Endothelial cell of umbilical vein (primary cell): ENCODE results near the gene IL17RB. TPM values are rescaled to one million over a fixed set of nuclear protein-coding genes. Genes with fewer than 3 reads are reported as not detected.

Experiments
- BruUV-seq: library from RNA; stranded (reverse); fragments of 400-500 nt; replicated peaks from 2 replicates; lab custom pipeline; 2021; lab: Mats Ljungman, UMichigan
- CTCF ChIA-PET: fragments of 300-600, 350-600 bp; sonication (Branson Sonifier 250); formaldehyde crosslinking; loops from one replicate; lab custom pipeline; 2021; ENCODE audit warnings: antibody characterized with exemption, inconsistent platforms; lab: Charles Lee
- POLR2A ChIA-PET: fragments of 300-600, 350-600 bp; sonication (Branson Sonifier 250); formaldehyde crosslinking; loops from one replicate; lab custom pipeline; 2021; ENCODE audit warnings: antibody characterized with exemption, inconsistent platforms; lab: Charles Lee
- DNase-seq: peaks from one replicate; pipeline ENCODE4 v3.0.0-alpha.2; 2011; ENCODE audit warnings: low read depth, low spot score
- FAIRE-seq: peaks from 2 replicates; lab custom pipeline; 2011; peaks lifted over from hg19 to GRCh38; lab: Jason Lieb, UNC
- H2AFZ ChIP-seq: 2 replicates; pipeline ENCODE4 v1.6.0; 2012; ENCODE audit warnings: low read depth, low read length, control low read depth, inconsistent platforms
- H3K27ac ChIP-seq: 2 replicates; pipeline ENCODE4 v1.5.1; 2011; ENCODE audit warnings: low read depth, mild to moderate bottlenecking, control low read depth, low read length, moderate library complexity; ENCODE audit not compliant: insufficient read depth
- H3K27me3 ChIP-seq, 2 experiments: 2 replicates each; pipeline versions ENCODE4 v1.6.0 to v1.6.1; 2011; ENCODE audit warnings: low read length in 2 of 2, mixed read lengths in 1 of 2; ENCODE audit not compliant: control insufficient read depth in 2 of 2, insufficient read depth in 2 of 2
- H3K36me3 ChIP-seq, 2 experiments: 2 replicates in 1 of 2; 3 replicates in 1 of 2; pipeline ENCODE4 v1.5.1; 2011; ENCODE audit warnings: low read length in 2 of 2, mild to moderate bottlenecking in 1 of 2, moderate library complexity in 1 of 2; ENCODE audit not compliant: control insufficient read depth in 2 of 2, insufficient read depth in 2 of 2; ENCODE audit errors: extremely low read depth in 1 of 2
- H3K4me1 ChIP-seq: 3 replicates; pipeline ENCODE4 v1.5.1; 2011; ENCODE audit warnings: mild to moderate bottlenecking, low read length; ENCODE audit not compliant: control insufficient read depth, insufficient read depth; ENCODE audit errors: extremely low read depth
- H3K4me2 ChIP-seq: 2 replicates; pipeline ENCODE4 v1.6.1; 2011; ENCODE audit warnings: low read length, control low read depth, mixed read lengths; ENCODE audit not compliant: insufficient read depth
- H3K4me3 ChIP-seq, 3 experiments: fragments of 200-600 bp in 1 of 3; sonication (generic), shearing (Covaris generic) in 1 of 3; replicated peaks in 1 of 3; 2 replicates each; pipeline ENCODE4 v1.5.1; 2011 to 2016; ENCODE audit warnings: control low read depth in 3 of 3, low read length in 3 of 3, mild to moderate bottlenecking in 2 of 3, inconsistent platforms in 1 of 3, low read depth in 1 of 3, moderate library complexity in 1 of 3; ENCODE audit not compliant: insufficient read depth in 1 of 3
- H3K79me2 ChIP-seq: 2 replicates; pipeline ENCODE4 v1.6.0; 2012; ENCODE audit warnings: low read length, inconsistent platforms; ENCODE audit not compliant: control insufficient read depth, insufficient read depth
- H3K9ac ChIP-seq: replicated peaks from 2 replicates; pipeline ENCODE3; 2011; ENCODE audit warnings: low read length, control low read depth; ENCODE audit not compliant: insufficient read depth; ENCODE audit errors: extremely low read depth
- H3K9me1 ChIP-seq: replicated peaks from 3 replicates; pipeline ENCODE4 v1.6.0; 2011; ENCODE audit warnings: mild to moderate bottlenecking, low read length; ENCODE audit not compliant: control insufficient read depth, insufficient read depth; ENCODE audit errors: extremely low read depth
- H3K9me3 ChIP-seq: replicated peaks from 2 replicates; pipeline ENCODE4 v1.5.1; 2012; ENCODE audit warnings: low read length, inconsistent platforms; ENCODE audit not compliant: control insufficient read depth, insufficient read depth
- H4K20me1 ChIP-seq: replicated peaks from 2 replicates; pipeline ENCODE3; 2011; ENCODE audit warnings: mild to moderate bottlenecking, low read length; ENCODE audit not compliant: control insufficient read depth, insufficient read depth; ENCODE audit errors: extremely low read depth
- EZH2 ChIP-seq: IDR thresholded peaks from 2 replicates; pipeline ENCODE4 v1.6.1; 2012; ENCODE audit warnings: borderline replicate concordance, low read depth, mild to moderate bottlenecking, moderate library complexity, low read length, inconsistent platforms; ENCODE audit not compliant: severe bottlenecking
- FOS ChIP-seq: IDR thresholded peaks from 2 replicates; pipeline ENCODE4 v1.6.1; 2011; ENCODE audit warnings: mild to moderate bottlenecking, low read length, moderate library complexity, borderline replicate concordance; ENCODE audit not compliant: insufficient read depth
- GATA2 ChIP-seq: IDR thresholded peaks from 2 replicates; pipeline ENCODE4 v1.7.0; 2011; ENCODE audit warnings: low read depth, mild to moderate bottlenecking, moderate library complexity, mixed read lengths, low read length; ENCODE audit not compliant: insufficient read length, insufficient read depth
- MYC ChIP-seq: IDR thresholded peaks from one replicate; pipeline ENCODE4 v1.6.1; 2011; ENCODE audit warnings: mild to moderate bottlenecking, low read depth, low read length
- POLR2A ChIP-seq: IDR thresholded peaks from 2 replicates; pipeline ENCODE4 v1.6.1; 2012; ENCODE audit warnings: low read depth, mild to moderate bottlenecking, control low read depth, low read length
- POLR2AphosphoS5 ChIP-seq: IDR thresholded peaks from 2 replicates; pipeline ENCODE4 v1.6.1; 2012; ENCODE audit warnings: low read depth, mild to moderate bottlenecking, control low read depth, low read length, moderate library complexity; ENCODE audit not compliant: insufficient read depth
- dilution Hi-C: fragments of 300-500 bp; cut with MboI; formaldehyde crosslinking; loops from one replicate; pipeline ENCODE4 v1.15.0; 2019; ENCODE audit warnings: low sequenced_read_pairs; ENCODE audit not compliant: extremely low pct_ligation_motif_present
- intact Hi-C: fragments of 100-400 bp; cut with micrococcal nuclease; formaldehyde crosslinking; loops from one replicate; pipeline ENCODE4 v1.10.0; 2022
- polyA plus RNA-seq, 4 experiments: library from polyadenylated mRNA; depleted of rRNA in 3 of 4; stranded (reverse) in 3 of 4; unstranded in 1 of 4; fragments of >200 nt; gene quantifications; 2 replicates each; pipeline versions ENCODE4 v1.2.1 to v1.2.3, GENCODE V29; 2011 to 2012; ENCODE audit warnings: missing spikeins in 1 of 4
- total RNA-seq: library from RNA; stranded (reverse); gene quantifications from 2 replicates; pipeline ENCODE4 v1.2.3, GENCODE V29; 2021
- TF ChIP-seq, protein P1 (sequence below), 2 donors: IDR thresholded peaks; 1 replicate in 1 of 2; 2 replicates in 1 of 2; pipeline ENCODE4 v1.5.1; 2011; ENCODE audit warnings: low read length in 2 of 2, mild to moderate bottlenecking in 2 of 2, moderate library complexity in 2 of 2, control low read depth in 1 of 2, inconsistent platforms in 1 of 2, low read depth in 1 of 2; ENCODE audit not compliant: insufficient read depth in 1 of 2; ENCODE audit errors: extremely low read depth in 1 of 2
- TF ChIP-seq, protein P2 (sequence below): IDR thresholded peaks from 2 replicates; pipeline ENCODE4 v1.6.1; 2011; ENCODE audit not compliant: insufficient read depth, insufficient read length

IL17RB gene
- total and polyA plus RNA-seq, 2 donors (not counting 3 experiments of a cell fraction or from before 2014, with no cell fraction given): 0.04 TPM; not detected in 1

DNA sequence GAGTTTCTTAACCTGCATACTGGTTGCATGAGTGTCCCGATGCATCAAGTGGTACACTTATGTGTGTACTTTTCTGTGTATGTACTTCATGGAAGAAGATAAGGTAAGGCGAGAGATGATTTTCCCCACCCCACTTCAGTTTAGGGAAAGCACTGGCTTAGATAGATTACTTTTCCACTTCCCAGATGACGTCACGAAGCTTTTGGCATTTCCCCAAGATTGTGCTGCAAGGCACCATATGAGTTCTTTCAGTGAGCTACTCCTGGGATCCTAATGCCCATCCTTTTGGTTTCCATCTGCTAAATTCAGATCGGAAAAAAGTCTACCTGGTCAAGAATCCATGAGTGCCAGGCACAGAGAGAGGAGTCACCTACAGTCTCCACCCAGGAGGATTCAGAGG lies 4.5 kb downstream of the IL17RB start:
- dilution Hi-C loops (no loop called here), intact Hi-C loops (no loop called here)
- H4K20me1 ChIP-seq: no peaks in the 10 kb centered on the region

More for the DNA sequence above, 4.5 kb downstream of the IL17RB start:
- Histone ChIP-seq H3K4me1 (no peaks in the 10 kb centered on the region), H3K27me3 (peaks cover 16 to 24% of the 10 kb centered on the region in 2 experiments), H3K79me2 (no peaks in the 10 kb centered on the region), H3K9me3 (no peaks in the 10 kb centered on the region), H3K9me1 (no peaks in the 10 kb centered on the region), H3K9ac (no peak overlapping the region), H3K36me3 (no peaks in the 10 kb centered on the region), H3K27ac (no peak overlapping the region), H2AFZ (no peak overlapping the region), H3K4me3 (no peak overlapping the region), H3K4me2 (no peak overlapping the region)
- FAIRE-seq (no peak), DNase-seq (peak; percentile 9)
- TF ChIP-seq, protein P1, sequence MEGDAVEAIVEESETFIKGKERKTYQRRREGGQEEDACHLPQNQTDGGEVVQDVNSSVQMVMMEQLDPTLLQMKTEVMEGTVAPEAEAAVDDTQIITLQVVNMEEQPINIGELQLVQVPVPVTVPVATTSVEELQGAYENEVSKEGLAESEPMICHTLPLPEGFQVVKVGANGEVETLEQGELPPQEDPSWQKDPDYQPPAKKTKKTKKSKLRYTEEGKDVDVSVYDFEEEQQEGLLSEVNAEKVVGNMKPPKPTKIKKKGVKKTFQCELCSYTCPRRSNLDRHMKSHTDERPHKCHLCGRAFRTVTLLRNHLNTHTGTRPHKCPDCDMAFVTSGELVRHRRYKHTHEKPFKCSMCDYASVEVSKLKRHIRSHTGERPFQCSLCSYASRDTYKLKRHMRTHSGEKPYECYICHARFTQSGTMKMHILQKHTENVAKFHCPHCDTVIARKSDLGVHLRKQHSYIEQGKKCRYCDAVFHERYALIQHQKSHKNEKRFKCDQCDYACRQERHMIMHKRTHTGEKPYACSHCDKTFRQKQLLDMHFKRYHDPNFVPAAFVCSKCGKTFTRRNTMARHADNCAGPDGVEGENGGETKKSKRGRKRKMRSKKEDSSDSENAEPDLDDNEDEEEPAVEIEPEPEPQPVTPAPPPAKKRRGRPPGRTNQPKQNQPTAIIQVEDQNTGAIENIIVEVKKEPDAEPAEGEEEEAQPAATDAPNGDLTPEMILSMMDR (IDR thresholded peaks at IDR 0.05; ENCODE audit: extremely low read depth in 1 of 2, insufficient read depth in 1 of 2, low read depth in 1 of 2, low read length in 2 of 2): no peak
- TF ChIP-seq POLR2A: no peak
- TF ChIP-seq, protein P2, sequence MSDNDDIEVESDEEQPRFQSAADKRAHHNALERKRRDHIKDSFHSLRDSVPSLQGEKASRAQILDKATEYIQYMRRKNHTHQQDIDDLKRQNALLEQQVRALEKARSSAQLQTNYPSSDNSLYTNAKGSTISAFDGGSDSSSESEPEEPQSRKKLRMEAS: no peak
- no peak for TF ChIP-seq POLR2AphosphoS5
- TF ChIP-seq EZH2: no peak
- no peak for TF ChIP-seq GATA2
- no peak for TF ChIP-seq MYC
- no peak for TF ChIP-seq FOS
- BruUV-seq: no TSS peak
- ChIA-PET CTCF (interaction anchor here (1.0 kb wide), 1 partner anchor 21 kb away, joined by 3 read pairs; no protein-coding TSS in a partner anchor), POLR2A (no interaction called here)
